GM21825 (cell line): Measurements from ENCODE around the gene NRCAM.
"Not testable (repeated sequence)": the region's sequence is repeated elsewhere in the genome, so short reads cannot be mapped to it uniquely, and the experiment has no call there.

Experiments
- ATAC-seq: cut with Tn5 transposase; IDR thresholded peaks from one replicate; pipeline ENCODE4 v1.9.1; 2021; ENCODE audit warnings: mild to moderate bottlenecking, moderate library complexity; ENCODE audit not compliant: unreplicated experiment

Gene NRCAM

GRCh38 chr7:108360058-108360800 is 96.0 kb downstream of the NRCAM start:
- no peak for ATAC-seq

GRCh38 chr7:108358553-108358952 is 97.7 kb downstream of the NRCAM start:
- no peak for ATAC-seq

DNA sequence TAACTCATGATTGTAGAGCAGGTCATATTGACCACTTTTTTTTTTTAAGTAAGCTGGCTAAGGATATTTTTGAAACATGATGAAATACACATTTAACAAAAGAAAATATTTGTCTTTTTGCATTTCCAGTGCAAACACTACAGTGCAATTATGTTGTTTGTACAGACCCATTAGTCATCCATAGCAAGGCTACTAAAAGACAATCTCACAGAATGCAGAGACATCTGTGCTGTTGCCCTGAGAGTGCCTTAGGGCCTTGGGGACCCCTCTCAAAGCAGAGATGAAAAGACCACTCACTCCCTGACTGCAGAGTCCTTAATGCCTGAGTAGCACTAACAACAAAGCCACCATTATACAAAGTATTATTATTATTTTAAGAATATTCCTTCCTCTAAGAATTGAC is 104.5 kb downstream of the NRCAM start:
- ATAC-seq: no peak

DNA sequence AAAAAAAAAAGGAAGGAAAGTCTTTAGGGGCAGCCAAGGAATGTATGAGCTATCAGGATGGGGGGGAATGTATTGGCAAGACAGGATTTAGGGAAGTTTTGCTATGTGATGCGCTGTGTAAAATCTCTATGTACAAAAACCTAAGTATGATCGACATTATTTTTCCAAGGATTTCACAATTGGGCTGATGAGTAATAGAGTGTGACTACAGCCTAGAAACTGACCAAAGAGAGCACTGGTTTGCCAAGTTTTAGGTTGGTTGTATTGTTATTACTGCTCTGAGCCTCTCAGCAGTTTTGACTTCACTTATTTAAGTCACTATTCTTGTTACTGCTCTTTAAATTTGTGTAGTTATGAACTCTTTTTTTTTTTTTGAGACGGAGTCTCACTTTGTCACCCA is 107.3 kb downstream of the NRCAM start:
- ATAC-seq: no peak

DNA sequence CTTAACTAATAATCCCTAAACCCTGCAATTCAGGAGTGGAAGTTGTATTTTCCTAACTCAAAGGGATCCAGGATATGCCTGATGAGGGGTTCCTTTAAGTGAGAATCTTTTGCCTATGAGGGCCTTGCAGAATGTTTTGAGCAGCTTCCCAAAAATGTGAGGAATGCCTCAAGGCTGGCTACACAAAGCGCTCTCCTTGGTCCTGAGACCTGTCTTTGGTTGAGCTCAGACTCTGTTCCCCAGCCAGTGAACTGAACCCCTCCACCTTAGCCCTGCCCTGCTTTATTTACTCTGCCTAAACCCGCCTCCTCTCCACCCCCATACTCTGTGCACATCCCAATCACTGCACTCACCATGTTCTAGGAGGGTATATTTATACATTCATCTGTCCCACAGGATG is 108.6 kb downstream of the NRCAM start:
- no peak for ATAC-seq

DNA sequence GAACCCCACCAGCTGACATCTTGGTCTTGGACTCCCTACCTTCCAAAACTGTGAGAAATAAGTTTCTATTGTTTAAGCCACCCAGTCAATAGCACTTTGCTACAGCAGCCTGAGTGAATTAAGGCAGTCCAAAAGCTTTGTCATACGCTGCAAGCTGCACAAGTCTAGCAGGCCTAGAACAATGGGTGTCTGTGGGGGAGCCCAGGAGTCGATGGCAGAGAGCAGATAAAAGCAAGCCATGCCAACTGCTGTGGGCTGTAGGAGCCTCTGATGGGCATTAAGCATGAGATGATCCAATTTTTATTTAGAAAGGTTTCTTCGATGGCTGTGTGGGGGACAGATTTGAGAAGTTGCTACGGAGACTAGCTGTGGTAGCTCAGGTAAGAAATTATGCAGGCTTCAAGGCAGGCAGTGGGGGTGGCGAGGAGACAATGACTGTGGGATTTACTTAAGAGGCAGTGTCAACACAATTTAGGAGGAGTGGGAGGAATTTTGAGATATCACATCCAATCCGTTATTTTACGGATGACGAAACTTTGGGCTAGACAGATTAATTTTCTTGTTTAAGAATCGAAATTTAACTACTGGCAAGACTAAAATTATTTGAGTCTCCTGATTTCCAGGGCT is 110.4 kb downstream of the NRCAM start:
- no peak for ATAC-seq

DNA sequence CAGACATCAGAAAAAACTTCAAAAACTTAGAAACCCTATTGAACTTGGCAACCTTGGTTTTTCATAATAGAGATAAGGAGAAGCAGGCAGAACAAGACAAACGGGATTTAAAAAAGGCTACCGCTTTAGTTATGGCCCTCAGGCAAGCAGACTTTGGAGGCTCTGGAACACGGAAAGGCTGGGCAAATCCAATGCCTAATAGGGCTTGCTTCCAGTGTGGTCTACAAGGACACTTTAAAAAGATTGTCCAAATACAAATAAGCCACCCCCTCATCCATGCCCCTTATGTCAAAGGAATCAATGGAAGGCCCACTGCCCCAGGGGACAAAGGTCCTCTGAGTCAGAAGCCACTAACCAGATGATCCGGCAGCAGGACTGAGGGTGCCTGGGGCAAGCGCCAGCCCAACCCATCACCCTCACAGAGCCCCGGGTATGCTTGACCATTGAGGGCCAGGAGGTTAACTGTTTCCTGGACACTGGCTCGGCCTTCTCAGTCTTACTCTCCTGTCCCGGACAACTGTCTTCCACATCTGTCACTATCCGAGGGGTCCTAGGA is 115.3 kb downstream of the NRCAM start:
- no peak for ATAC-seq

DNA sequence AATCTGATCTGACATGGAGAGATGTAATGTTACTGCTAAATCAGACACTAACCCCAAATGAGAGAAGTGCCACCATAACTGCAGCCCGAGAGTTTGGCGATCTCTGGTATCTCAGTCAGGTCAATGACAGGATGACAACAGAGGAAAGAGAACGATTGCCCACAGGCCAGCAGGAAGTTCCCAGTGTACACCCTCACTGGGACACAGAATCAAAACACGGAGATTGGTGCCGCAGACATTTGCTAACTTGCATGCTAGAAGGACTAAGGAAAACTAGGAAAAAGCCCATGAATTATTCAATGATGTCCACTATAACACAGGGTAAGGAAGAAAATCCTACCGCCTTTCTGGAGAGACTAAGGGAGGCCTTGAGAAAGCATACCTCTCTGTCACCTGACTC is 115.8 kb downstream of the NRCAM start:
- ATAC-seq: not testable (repeated sequence)

DNA sequence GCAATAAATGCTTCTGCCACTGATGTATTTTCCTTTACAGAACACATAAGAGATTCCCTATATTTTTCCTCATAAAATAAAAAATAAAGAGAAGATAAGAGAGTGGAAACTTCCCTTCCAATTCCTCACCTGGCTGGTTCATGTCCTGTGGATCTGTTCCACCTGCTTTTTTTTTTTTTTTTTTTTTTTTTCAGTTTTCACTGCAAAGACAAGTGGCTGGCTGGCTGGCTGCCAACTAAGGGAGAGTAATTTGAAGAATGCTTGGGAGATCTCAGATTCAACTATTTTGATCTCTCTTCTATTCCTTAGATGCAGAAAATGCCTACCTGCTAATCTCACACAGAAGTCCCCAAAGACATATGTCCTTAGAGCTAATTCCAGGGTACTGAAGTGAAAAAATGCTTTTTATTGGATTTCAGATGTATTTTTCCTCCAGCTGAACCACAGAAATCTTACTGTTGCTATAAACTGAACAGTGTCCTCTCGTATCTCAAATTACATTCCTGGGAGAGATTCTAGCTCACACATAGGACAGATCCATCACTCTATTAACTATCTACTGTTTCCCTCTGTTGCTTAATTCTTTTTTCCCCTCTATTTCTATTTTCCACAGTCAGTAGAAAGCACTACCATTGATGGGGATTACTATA is 120.8 kb downstream of the NRCAM start:
- no peak for ATAC-seq

- ATAC-seq: no peak
Measured at GRCh38 chr7:108332937-108333336, 123.3 kb downstream of the NRCAM start.

- no peak for ATAC-seq
Measured at GRCh38 chr7:108331971-108332370, 124.3 kb downstream of the NRCAM start.

- no peak for ATAC-seq
Measured at GRCh38 chr7:108330227-108330626, 126.0 kb downstream of the NRCAM start.

GRCh38 chr7:108329514-108329913 is 126.7 kb downstream of the NRCAM start:
- ATAC-seq: no peak

- peak; percentile 86 for ATAC-seq
Measured at GRCh38 chr7:108328174-108328651, 128.0 kb downstream of the NRCAM start.

DNA sequence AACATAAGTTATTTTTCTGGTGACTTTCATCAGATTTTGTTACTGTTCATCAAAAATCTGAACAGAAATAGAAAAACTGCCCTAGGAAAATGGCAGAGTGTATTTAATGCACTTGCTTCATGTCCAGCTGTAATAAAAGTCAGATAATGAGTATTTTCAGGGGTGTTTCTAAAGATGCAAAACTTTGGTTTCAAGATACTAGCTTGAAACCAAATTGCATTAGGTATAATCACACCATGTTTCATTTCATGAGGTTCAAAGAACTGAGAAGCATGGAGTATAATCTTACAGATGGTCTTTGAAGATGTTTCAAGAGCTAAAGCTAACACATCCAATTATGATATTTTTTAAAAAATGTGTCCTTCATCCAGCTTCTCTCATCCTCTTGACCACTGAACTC is 128.9 kb downstream of the NRCAM start:
- no peak for ATAC-seq

DNA sequence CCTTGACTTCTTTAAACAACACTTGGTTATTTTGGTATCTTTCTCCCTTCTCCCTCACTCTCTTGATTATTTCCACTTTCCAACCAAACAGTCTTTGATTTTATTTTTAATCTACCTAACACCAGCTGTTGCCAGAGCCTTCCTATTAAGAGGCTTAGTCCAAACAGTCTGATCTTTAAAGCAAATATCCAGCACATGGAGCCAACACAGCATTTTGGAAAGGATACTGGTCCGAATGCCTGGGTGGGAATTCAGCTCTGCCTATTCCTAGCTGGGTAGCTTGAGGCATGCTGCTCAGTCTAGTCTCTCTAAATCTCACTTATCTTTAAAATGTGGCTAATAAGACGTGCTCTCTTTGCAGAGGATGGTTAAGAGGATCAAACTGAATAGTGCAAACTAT is 129.3 kb downstream of the NRCAM start:
- no peak for ATAC-seq

DNA sequence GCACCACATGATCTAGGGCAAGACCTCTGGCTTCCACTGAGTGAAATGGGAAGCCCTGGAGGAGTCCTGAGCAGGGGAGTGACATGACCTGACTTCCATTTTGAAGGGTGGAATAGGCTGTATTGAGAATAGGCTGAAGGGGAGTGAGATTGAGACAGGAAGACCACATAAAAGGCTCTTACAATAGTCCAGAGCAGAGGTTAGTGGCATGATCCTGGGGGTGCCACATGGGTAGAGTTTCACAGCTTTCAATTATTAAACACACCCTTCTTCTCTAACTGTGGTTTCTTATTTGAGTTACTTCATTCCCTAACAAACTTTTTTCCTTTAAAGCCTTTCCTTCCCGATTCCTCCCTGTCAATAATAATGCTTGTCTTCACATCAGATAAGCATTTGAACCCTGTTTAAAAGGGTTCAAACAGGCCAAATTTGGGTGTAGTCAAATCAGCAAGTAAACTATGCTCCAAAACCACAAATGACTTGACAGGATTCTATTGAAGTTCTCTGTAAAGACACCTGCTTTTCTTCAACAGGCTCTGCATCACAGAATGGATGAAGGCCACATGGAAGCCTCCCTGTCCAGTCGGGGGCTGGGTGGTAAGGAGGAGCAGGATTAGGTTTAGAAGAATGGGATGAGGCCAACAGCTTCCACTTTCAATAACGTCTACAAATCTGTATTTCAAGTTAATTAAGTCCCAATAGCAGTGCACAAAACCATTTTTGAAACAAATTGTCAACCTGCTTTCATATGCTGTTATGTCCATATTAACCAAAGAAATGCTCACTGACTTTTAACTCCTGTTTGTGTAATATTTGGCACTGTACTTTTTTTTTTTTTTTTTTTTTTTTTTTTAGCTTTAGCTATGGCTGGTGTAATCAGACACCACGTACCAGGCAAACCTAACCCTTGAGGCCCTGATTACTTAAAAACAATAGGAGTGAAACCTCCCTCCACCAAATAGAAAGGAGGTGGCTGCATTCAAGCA is 131.9 kb downstream of the NRCAM start:
- ATAC-seq: no peak

GRCh38 chr7:108322925-108323832 is 133.1 kb downstream of the NRCAM start:
- no peak for ATAC-seq

- ATAC-seq: no peak
Measured at GRCh38 chr7:108322046-108322445, 134.2 kb downstream of the NRCAM start.

- ATAC-seq: no peak
Measured at GRCh38 chr7:108321359-108321758, 134.9 kb downstream of the NRCAM start.
